HL-60 (cell line): ENCODE data around the gene CYP4V2.

Experiments
- POLR2AphosphoS5 ChIP-seq: IDR thresholded peaks from 2 replicates; pipeline ENCODE4 v1.6.1; 2012; ENCODE audit warnings: low read depth
- TF ChIP-seq, protein P1 (sequence below): IDR thresholded peaks from one replicate; pipeline ENCODE4 v1.5.1; 2011; ENCODE audit warnings: low read length, control low read depth, inconsistent platforms; ENCODE audit not compliant: insufficient read depth
- TF ChIP-seq, protein P2 (sequence below): IDR thresholded peaks from 2 replicates; pipeline ENCODE4 v1.6.1; 2012; ENCODE audit warnings: low read depth; ENCODE audit not compliant: insufficient replicate concordance

DNA sequence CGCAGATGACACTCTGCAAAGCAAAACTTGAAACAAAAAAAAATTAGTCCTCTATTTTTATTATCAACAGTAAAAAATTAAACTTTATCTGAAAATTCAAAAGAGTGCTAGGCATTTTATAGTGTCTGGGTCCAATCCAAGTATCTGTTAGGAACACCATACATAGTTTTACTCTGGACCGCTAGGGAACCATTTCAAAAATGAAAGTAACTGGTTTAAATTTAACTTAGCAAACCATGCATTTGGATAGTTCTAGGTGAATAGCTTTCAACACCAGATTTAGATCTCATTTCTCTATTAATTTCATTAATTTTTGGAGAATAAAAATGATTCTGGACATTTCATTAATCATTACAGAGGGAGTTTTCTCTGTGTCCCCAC lies 37.1 kb downstream of the CYP4V2 start:
- TF ChIP-seq, protein P1, sequence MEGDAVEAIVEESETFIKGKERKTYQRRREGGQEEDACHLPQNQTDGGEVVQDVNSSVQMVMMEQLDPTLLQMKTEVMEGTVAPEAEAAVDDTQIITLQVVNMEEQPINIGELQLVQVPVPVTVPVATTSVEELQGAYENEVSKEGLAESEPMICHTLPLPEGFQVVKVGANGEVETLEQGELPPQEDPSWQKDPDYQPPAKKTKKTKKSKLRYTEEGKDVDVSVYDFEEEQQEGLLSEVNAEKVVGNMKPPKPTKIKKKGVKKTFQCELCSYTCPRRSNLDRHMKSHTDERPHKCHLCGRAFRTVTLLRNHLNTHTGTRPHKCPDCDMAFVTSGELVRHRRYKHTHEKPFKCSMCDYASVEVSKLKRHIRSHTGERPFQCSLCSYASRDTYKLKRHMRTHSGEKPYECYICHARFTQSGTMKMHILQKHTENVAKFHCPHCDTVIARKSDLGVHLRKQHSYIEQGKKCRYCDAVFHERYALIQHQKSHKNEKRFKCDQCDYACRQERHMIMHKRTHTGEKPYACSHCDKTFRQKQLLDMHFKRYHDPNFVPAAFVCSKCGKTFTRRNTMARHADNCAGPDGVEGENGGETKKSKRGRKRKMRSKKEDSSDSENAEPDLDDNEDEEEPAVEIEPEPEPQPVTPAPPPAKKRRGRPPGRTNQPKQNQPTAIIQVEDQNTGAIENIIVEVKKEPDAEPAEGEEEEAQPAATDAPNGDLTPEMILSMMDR = no peak
- TF ChIP-seq, protein P2, sequence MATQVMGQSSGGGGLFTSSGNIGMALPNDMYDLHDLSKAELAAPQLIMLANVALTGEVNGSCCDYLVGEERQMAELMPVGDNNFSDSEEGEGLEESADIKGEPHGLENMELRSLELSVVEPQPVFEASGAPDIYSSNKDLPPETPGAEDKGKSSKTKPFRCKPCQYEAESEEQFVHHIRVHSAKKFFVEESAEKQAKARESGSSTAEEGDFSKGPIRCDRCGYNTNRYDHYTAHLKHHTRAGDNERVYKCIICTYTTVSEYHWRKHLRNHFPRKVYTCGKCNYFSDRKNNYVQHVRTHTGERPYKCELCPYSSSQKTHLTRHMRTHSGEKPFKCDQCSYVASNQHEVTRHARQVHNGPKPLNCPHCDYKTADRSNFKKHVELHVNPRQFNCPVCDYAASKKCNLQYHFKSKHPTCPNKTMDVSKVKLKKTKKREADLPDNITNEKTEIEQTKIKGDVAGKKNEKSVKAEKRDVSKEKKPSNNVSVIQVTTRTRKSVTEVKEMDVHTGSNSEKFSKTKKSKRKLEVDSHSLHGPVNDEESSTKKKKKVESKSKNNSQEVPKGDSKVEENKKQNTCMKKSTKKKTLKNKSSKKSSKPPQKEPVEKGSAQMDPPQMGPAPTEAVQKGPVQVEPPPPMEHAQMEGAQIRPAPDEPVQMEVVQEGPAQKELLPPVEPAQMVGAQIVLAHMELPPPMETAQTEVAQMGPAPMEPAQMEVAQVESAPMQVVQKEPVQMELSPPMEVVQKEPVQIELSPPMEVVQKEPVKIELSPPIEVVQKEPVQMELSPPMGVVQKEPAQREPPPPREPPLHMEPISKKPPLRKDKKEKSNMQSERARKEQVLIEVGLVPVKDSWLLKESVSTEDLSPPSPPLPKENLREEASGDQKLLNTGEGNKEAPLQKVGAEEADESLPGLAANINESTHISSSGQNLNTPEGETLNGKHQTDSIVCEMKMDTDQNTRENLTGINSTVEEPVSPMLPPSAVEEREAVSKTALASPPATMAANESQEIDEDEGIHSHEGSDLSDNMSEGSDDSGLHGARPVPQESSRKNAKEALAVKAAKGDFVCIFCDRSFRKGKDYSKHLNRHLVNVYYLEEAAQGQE = no peak
- TF ChIP-seq POLR2AphosphoS5 = no peak
